Fibroblast of skin of left biceps (primary cell): ENCODE results near the gene CD9.

Experiments used
- DNase-seq, 2 experiments: peaks; one replicate each; pipeline ENCODE4 v3.0.0-alpha.2; 2013; ENCODE audit warnings: low read depth in 2 of 2

CD9 gene

DNA sequence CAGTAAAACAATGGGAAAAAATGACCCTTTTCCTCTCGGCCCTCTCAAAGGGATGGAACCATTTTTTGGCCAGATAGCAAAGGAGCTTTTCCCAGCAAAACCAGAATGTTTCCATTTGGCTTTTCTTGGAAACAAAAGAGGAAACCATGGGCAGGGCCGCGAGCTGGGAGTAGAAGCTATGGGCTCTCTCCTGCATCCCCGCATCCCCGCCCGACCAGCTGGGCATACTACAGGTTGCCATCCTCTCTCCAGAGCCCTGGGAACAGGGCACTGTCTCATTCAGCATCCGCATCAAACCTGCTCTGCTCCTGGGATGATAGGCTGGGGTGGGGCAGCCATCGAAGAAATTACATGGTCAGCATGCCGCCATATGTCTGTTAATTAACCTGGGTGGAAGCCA lies 20.9 kb downstream of the CD9 start:
- DNase-seq, result no peak

DNA sequence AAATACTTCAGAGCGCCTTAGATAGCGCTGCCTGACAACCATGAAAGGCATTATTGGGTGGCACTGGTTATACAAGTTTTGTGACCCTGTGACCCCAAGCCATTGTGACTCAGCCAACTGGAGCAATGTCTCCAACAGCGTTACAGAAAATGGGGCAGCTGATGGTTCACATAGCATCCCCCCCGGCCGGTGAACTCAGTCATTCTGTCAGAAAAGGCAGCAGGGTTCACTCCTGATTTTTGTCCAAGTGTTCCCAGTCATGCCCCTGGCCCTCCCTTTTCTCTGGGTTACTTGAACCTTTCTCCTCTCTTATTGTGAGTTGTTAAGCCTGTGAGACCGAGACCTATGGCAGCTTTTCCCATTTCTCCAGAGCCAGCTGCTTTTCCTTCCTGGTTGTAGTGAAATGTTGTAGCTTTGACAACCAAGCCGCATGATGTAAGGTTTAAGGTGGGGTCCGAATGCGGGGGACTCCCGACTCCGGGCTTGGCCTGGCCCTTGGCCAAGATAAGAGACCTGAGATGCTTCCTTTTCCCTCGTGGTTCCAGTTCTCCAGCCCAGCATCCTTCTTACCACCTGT lies 22.0 kb downstream of the CD9 start:
- no peak for DNase-seq

DNA sequence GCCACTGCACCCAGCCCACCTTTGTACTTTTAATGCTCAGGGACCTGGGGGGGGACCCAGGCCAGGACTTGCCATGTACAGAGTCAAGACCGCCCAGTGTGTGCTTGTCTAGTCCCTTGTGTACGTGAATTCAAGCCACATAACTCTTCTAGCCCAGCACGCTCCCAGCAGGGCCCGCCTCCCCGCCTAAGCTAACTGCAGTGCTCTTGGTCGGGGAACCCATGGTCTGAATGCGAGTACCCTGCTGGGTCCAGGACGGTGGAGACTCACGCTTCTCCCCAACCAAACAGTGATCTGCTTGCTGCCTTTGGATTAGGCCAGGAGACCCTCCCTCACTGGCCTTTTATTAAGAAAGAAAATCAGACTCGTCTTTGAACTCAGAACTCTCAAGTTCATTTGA lies 23.3 kb downstream of the CD9 start:
- DNase-seq, result no peak

DNA sequence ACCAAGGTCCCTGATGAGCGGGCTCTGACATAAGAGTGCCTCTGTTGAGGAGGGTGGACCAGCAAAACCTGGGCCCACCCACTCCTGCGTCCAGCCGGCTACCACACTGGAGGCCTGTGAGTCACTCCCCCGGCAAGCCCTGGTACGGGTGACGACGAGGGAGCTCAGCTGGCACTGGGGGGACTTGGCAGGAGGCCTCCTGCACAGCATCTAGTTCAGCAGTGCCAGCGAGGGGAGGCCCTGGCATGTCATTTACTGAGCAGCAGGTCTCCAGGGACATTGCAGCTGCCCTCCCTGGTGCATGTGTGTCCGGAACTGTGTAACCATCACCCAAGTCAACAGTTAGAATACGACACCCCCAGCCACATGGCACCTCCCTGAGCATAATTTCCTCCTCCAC lies 24.4 kb downstream of the CD9 start:
- DNase-seq, result no peak

DNA sequence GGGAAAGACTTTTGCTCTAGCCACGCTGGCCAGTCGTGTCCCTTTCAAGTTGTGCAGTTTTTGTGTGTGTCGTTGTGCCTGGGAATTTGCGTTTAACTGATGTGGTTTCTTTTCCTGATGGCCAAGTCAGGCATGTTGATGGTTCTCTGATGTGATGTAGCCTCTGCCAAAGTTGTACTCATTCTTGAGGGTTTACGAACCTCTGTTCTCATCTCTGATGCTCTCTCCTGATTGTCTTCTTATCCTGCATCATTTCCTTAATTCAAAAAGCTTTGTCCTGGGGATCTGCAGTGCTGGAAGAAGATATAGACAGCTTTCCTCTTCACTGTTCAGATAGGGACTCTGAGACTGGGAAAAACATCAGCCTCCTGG lies 25.4 kb downstream of the CD9 start:
- no peak for DNase-seq

DNA sequence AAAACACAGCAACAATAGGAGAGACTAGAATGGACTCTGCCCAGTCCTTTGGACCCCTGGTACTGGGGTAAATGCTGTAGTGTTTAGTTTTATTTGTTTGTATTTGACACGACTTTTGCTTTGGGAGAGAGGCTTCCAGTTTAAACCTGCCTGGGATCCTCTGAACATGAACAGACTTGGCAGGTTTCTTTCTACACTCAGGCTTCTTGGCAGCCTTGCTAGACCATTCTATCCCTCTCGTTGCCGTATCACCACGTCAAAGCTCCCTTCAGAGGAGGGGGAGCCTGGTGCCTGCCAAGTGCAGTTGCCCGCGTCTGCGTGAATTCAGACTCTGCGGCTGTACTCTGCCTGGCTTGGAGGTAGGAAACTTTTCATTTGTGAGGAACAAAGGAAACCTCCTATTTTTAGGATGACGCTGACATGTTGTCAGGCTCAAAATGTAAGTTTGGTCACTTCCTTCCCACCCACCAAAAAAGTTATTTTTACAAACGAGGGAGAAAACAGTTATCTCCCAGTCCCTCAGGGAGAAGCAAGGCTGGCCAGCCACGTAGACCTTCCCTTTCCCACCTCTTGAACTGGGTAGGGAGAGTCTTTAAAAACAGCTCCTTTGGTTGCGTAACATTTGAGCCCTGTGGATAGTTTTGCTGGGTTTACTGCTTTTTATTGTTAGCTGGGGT lies 25.9 kb downstream of the CD9 start:
- no peak for DNase-seq

DNA sequence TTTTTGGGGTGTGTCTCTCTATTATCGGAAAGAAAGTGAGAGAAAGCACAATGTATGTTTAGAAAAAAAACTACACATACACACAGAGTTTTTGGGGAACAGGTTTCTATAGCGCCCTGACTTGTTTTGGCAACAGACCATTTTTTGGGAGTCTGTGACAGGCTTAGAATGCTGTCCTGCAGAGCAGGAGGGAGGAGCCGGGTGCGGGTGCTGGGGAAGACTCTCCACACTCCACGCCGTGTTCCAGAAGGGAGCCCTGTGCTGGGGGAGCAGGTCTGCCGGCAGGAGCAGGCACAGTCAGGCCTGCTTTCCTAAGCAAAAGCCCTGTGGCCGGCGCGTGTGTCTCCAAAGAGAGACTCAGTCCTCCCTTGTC lies 26.5 kb downstream of the CD9 start:
- no peak for DNase-seq

DNA sequence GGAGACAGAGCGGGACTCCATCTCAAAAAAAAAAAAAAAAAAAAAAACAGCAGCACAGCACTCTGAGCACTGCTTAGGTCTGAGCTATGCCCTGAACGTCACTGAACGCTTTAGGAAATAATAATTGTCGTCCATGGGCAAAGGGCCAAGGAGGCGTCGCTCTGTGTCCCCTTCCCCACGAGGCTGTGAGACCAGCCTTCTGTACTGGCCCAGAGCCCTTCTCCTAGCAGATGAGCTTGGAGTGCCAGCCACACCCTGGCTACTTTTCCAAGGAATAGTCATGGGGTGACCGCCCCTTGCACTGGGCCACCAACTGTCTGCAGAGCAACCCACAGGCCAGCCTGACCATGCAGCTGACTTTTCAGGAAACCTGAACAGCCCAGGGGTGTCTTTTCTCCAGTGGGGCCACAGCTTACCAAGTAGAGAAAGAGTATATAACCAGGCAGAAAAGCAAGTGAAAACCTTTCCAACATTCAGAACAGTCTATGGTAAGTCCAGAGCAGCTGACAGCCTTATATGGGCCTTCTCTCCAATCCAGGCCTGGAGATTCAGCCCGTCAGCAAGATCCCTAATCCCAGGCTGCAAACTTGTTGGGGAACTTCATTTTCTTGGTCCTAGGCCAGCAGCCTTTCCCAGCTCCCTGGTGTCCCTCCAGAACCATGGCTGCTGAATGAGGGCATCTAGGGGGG lies 28.5 kb downstream of the CD9 start:
- no peak for DNase-seq

DNA sequence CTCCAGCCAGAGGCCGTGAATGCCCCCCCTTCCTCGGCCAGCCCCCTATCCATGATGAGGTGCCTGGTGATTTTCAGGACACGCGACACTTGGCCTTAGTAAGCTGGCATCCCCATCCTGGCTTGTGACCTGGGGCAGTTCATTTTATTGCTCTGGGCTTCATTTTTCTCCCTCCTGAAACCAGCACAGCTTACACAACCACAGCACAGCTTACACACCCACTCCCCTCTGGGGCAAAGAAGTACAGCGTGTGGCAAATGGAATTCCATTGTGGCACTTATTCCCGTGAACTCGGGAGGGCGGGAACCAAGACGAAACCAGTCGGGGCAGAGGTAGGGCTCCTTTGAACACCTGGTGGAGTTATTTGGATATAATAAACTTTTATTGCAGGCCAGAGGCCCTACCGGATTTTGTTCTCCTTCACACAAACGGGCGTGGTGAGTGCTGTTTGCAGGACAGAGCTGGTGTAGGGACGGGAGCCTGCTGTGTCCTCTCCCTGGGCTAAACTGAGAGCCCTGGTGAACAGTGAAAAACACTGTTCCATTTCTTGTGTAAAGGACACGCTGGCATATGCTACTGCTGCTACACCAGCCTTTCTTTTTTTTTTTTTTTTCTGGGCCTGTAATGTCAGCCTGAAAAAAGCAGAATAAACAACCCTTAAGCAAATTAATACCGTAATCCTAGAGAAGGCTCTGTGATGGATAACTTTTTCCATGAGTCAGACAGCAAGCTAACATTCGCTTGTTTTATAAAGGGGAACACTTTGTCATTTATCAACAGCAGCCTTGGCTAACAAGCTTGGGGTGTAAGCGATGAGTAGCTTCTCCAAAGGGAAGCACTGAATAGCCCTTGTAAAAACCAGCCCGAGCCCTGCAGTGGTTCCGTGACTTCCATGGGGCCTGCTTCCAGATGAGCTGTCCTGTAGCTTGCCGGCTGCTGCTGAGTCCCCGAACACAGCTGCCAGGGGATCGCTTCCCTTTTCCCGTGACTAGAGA lies 29.3 kb downstream of the CD9 start:
- peak; percentile 73 for DNase-seq

DNA sequence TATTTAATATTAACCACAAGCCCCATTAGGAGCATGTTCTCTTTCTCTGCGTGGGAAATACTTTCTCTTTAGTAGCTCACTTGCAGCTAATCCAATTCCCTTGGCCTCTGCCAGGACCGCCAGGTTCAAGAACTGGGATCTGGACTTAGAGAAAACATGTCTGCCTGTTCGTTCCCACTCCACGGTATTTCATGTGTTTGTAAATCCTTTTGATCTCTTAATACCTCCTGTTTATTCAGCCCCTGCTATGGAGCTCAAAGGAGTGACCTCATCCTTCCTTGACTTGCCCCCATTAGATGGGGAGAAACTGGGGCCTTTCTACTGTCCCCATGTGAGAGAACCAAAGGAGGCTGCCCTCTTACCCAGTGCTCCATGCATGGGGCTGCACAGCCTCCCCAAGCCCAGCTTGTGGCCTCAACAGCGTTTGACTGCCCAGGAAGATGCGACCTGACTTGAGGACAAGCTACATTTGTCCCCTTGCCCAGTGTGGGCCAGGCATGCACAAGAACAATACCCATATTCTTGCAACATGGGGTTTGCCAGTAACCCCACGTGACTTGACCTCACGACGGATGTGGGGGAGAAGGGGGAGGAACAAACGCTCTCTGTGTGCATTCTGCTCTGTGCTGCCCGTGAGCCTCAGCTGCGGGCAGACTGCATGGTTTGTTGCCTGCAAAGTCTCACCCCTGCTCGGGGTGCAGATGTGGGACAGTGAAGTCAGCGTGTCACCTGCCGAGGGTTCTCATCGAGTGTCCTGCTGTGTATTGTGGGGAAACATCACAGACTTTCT lies 30.3 kb downstream of the CD9 start:
- no peak for DNase-seq

DNA sequence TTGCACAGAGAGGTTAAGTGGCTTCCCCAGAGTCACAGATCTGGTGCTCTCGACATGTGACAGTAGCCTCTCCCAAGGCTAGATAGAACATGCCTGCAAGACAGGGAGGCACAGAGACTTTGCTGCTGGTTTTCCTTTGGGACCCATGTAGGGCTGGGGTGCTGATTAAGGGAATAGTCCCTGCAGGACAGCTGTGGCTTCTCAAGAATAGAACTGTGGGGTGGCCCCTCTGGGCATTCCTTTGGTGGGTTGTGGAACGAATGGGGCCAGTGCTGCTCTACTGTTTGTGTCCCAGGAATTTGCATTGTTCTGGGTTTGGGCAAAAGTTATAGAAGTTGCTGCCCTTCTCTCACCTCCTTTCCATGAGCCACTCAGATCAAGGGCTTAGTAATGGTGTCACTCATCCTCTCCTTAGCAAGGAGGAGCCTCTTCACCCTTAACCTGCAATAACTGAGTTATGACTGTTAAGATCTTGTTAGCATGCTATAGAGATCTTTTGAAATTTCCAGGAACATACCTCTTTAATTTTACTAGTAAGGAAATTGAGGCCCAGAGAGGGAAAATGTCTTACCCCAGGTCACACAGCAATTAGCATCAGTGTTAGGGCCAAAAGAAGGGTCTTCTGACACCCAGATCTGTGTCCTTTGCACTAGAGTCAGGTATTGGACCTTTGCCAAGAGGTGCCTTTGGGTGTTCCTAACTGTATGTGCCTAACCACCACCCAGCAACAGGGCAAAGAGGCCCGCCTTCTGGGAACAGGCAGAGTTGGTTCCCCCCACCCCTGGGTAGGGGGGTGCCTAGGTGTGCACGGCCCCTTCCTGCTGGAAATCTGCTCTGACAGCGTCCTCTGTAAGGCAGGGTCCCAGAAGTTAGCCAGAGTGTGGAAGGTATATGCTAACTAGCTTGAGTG lies 31.4 kb downstream of the CD9 start:
- DNase-seq, result no peak

DNA sequence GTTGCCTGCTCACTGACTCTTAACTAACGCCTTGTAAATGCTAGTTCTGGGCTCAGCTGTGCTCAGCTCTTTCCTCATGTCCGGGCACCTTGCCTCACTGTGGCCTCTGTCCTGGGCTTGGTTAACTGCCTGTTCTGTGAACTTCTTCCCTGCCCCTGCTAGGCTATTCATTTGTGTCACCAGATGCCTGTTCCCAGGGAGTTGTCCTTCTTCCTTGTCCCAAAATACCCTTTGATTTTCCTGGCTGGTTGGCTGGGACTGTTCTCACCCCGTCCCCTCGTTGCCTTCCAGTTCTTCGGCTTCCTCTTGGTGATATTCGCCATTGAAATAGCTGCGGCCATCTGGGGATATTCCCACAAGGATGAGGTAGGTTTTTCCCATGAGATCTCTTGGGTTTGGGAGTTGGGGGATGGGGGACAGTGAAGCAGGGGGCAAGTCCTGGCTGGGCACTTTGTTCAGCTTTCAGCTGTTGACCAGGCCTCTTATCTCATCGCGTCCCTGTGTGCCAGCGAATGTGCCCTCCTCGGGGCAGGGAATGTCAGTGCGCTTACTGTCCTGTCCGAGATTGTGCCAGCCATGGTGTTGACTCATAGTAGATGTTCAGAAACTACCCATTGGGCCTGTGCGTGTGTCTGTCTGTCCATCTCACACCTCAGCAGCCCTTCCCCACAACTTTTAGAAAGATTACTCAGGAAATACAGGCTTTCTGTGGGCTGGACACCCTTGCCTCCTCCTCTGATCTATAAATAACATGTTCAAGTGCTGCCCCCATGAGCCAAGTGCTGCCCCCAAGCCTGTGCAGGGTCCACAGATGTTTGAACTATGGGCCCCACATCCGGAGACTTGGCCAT lies 33.1 kb downstream of the CD9 start:
- no peak for DNase-seq

DNA sequence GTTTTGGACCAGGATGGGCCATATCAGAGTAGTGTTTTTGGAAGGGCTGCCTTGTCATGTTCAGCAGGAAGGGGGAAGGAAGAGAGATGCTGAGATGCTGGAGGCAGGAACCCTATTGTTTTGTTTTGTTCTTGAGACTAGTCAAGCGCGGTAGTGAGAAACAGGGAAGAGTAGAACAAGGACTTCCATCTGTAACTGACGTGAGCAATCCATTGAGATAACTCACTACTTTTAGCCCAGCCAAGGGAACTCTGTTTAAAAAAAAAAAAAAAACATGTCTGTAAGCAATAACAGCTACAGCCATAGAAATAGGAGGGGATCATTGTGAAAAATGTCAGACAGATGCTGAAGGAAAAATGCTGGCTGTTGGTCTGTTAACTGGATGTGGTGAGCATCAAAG lies 34.0 kb downstream of the CD9 start:
- peak in 1 of 2 experiments; percentile 44 for DNase-seq

DNA sequence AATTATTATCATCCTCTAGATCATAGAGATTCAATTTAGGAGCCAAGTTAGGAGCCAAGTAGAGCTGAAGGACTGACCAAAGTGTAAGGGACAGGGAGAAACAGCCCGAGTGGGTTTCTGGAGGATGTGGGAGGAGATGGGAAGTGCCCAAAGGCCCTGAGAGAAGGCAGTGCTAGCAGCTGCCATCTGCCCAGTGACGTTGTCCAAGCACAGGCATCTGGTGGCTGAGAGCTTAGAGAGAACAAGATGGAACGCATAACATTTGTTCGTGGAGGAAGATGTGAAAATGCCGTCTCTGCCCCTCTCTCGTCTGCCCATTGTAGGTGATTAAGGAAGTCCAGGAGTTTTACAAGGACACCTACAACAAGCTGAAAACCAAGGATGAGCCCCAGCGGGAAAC lies 34.7 kb downstream of the CD9 start:
- no peak for DNase-seq

DNA sequence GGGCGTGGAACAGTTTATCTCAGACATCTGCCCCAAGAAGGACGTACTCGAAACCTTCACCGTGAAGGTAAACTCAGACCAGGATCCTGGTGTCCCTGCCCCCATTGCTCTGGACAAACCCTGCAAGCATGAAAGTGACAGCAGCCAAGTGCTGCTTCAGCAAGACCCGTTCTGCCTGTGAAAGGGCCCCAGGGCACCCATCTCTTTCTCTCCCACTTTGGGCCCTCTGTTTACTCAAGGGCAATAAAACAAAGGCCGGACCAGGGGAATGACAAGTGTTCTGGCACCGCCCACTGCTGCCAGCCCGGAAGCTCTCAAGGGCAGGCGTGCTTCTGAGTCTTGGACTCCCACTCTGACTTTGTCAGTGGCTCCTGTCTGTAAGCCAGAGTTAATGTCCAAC lies 35.3 kb downstream of the CD9 start:
- DNase-seq, result no peak

DNA sequence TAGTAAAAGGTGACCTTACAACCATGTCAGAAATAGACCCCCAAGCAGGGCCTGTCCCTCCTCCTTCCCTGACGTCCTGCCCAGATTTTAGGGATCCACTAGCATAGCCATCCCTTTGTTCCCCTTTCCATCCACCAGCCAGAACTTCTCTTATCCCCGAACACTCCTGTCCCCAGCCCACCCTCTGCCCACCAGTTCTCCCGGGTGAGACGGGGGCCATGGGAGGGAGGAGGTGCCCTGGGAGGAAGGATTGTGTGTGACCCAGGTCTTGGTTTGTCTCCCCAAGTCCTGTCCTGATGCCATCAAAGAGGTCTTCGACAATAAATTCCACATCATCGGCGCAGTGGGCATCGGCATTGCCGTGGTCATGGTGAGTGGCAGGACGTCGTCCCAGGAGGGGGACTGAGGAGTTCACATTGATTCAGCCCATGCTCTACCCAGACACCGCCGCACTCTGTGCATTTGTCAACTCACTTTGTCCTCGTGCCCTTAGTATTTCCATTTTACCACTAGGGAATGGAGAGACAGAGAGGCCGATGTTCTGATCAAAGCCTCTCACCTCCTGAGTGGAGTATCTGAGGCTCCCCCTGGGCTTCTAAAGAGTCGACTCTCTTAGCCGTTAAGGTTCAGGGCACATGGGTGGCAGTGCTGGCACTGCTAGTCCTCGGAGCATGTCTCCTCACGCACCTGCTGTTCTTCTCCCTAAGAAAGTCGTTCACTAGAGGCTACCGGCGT lies 35.9 kb downstream of the CD9 start:
- DNase-seq, result no peak

DNA sequence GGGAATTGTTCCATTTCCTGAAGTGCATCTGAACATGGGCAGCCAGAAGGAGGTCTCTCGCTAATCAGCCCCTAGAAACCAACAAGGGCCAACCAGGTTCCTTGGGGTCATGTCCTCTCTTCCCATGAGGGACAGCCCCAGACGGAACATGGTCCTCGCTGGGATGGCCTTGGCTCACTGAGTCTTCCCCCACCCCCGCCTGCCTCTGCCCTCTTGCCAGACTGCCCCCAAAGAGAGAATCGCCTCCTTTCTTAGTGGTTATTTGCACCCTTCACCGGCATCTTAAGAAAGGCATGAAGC lies 36.4 kb downstream of the CD9 start:
- no peak for DNase-seq

DNA sequence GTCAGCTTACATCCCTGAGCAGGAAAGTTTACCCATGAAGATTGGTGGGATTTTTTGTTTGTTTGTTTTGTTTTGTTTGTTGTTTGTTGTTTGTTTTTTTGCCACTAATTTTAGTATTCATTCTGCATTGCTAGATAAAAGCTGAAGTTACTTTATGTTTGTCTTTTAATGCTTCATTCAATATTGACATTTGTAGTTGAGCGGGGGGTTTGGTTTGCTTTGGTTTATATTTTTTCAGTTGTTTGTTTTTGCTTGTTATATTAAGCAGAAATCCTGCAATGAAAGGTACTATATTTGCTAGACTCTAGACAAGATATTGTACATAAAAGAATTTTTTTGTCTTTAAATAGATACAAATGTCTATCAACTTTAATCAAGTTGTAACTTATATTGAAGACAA lies 37.6 kb downstream of the CD9 start:
- no peak for DNase-seq

DNA sequence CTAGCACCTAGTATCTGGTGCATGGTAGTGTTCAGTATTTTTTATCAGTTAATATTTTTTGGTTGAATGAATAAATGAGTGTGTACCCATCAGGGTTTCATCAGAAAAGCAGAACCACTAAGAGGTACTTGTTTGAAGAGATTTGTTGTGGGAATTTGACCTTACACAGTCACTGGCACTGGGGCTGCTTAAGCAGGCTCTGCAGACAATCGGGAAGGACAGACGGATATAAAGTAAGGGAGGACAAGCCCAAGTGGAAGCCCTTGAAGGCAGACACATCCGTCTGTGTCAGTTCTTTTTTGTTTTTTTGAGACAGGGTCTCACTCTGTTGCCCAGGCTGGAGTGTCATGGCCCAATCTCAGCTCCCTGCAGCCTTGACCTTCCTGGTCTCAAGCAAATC lies 38.7 kb downstream of the CD9 start:
- no peak for DNase-seq
